Ovary (tissue), 3 donors: ENCODE data around the gene CBY1.

Source experiments
- CTCF ChIP-seq, 3 donors: fragments of 450-650 bp in 2 of 3; fragments of 200-600 bp in 1 of 3; IDR thresholded peaks; one replicate each; pipeline versions ENCODE4 v1.5.1 to v1.8.0; 2016 to 2022; ENCODE audit warnings: antibody characterized with exemption in 3 of 3, mild to moderate bottlenecking in 1 of 3
- EP300 ChIP-seq: sonication (generic); formaldehyde crosslinking; IDR thresholded peaks from one replicate; pipeline ENCODE4 v1.6.1; 2017; ENCODE audit warnings: antibody characterized with exemption
- POLR2A ChIP-seq: fragments of 450-650 bp; IDR thresholded peaks from one replicate; pipeline ENCODE4 v1.6.1; 2017; ENCODE audit warnings: antibody characterized with exemption, mild to moderate bottlenecking, moderate library complexity
- donor health status: DM: no; HTN: no; CAD: no.

- TF ChIP-seq CTCF (IDR thresholded peaks at IDR 0.05) (no peak), POLR2A (no peak), EP300 (no peak)
Observed at GRCh38 chr22:38614332-38615063, 41.9 kb upstream of the CBY1 start.
